ENCODE results near the gene LRRC8D. TPM values are rescaled to one million over a fixed set of nuclear protein-coding genes. Genes with fewer than 3 reads are reported as not detected.

Gene LRRC8D
- total RNA-seq, 2 donors from 2014 or later: 9.0 to 10.9 TPM

- TF ChIP-seq CTCF (IDR thresholded peaks at IDR 0.05): no peak
- Histone ChIP-seq H3K36me3 (no peaks in the 10 kb centered on the region), H3K27me3 (no peaks in the 10 kb centered on the region), H3K4me1 (peaks cover 0 to 4% of the 10 kb centered on the region in 2 donors), H3K9me3 (no peaks in the 10 kb centered on the region), H3K4me3 (no peak overlapping the region), H3K27ac (no peak overlapping the region)
- no peak for DNase-seq (ENCODE audit: low spot score)
Measured at GRCh38 chr1:89887270-89887669, 66.4 kb downstream of the LRRC8D start.

- H3K4me3 ChIP-seq: no peak overlapping the region
- H3K27ac ChIP-seq: no peak overlapping the region
- H3K36me3 ChIP-seq: no peaks in the 10 kb centered on the region
- no peaks in the 10 kb centered on the region for H3K9me3 ChIP-seq
- no peak for DNase-seq (ENCODE audit: low spot score)
- no peaks in the 10 kb centered on the region for H3K27me3 ChIP-seq
- peaks cover 0 to 4% of the 10 kb centered on the region in 2 donors for H3K4me1 ChIP-seq
- no peak for TF ChIP-seq CTCF (IDR thresholded peaks at IDR 0.05)
Measured at GRCh38 chr1:89887713-89888112, 66.9 kb downstream of the LRRC8D start.

GRCh38 chr1:89888480-89889322 is 67.9 kb downstream of the LRRC8D start:
- Histone ChIP-seq H3K4me3 (no peak overlapping the region), H3K9me3 (no peaks in the 10 kb centered on the region), H3K4me1 (peaks cover 0 to 4% of the 10 kb centered on the region in 2 donors), H3K27ac (no peak overlapping the region), H3K27me3 (no peaks in the 10 kb centered on the region), H3K36me3 (no peaks in the 10 kb centered on the region)
- TF ChIP-seq CTCF (IDR thresholded peaks at IDR 0.05): no peak
- no peak for DNase-seq (ENCODE audit: low spot score)

GRCh38 chr1:89889323-89889615 is 68.4 kb downstream of the LRRC8D start:
- H3K9me3 ChIP-seq: no peaks in the 10 kb centered on the region
- no peak overlapping the region for H3K27ac ChIP-seq
- no peak for TF ChIP-seq CTCF (IDR thresholded peaks at IDR 0.05)
- H3K4me3 ChIP-seq: no peak overlapping the region
- peaks cover 0 to 4% of the 10 kb centered on the region in 2 donors for H3K4me1 ChIP-seq
- no peak for DNase-seq (ENCODE audit: low spot score)
- H3K27me3 ChIP-seq: no peaks in the 10 kb centered on the region
- no peaks in the 10 kb centered on the region for H3K36me3 ChIP-seq

GRCh38 chr1:89890085-89890752 is 69.4 kb downstream of the LRRC8D start:
- Histone ChIP-seq H3K9me3 (no peaks in the 10 kb centered on the region), H3K36me3 (no peaks in the 10 kb centered on the region), H3K4me3 (no peak overlapping the region), H3K27me3 (no peaks in the 10 kb centered on the region), H3K27ac (no peak overlapping the region), H3K4me1 (peaks cover 0 to 4% of the 10 kb centered on the region in 2 donors)
- no peak for DNase-seq (ENCODE audit: low spot score)
- no peak for TF ChIP-seq CTCF (IDR thresholded peaks at IDR 0.05)
